GM12878 (cell line): ENCODE measurements around the gene LRP8. TPM values are rescaled to one million over a fixed set of nuclear protein-coding genes. Genes with fewer than 3 reads are reported as not detected.

Experiments used
- CREM ChIP-seq: IDR thresholded peaks from 2 replicates; pipeline ENCODE4 v1.6.1; 2014; ENCODE audit warnings: antibody characterized with exemption, low read depth
- GABPA ChIP-seq: IDR thresholded peaks from 2 replicates; pipeline ENCODE4 v1.6.1; 2014; ENCODE audit warnings: antibody characterized with exemption, low read depth, mild to moderate bottlenecking, inconsistent platforms
- KLF5 ChIP-seq: fragments of 450-650 bp; IDR thresholded peaks from 2 replicates; pipeline ENCODE4 v1.6.1; 2014; ENCODE audit warnings: mild to moderate bottlenecking; ENCODE audit not compliant: partially characterized antibody
- MXI1 ChIP-seq: fragments of 150-350 bp; IDR thresholded peaks from 2 replicates; pipeline ENCODE4 v1.6.1; 2011; ENCODE audit warnings: low read depth, mild to moderate bottlenecking, inconsistent platforms, low read length, improper control_type of control experiment
- POLR2AphosphoS5 ChIP-seq: IDR thresholded peaks from 2 replicates; pipeline ENCODE4 v1.6.1; 2011; ENCODE audit warnings: mild to moderate bottlenecking, low read length, inconsistent platforms
- SIN3A ChIP-seq: IDR thresholded peaks from 2 replicates; pipeline ENCODE4 v1.6.1; 2012; ENCODE audit warnings: low read depth, low read length, improper control_type of control experiment
- SMARCA5 ChIP-seq: fragments of 450-650 bp; IDR thresholded peaks from 2 replicates; pipeline ENCODE4 v1.6.1; 2017; ENCODE audit warnings: mild to moderate bottlenecking
- SP1 ChIP-seq: IDR thresholded peaks from one replicate; pipeline ENCODE4 v1.6.1; 2011; ENCODE audit warnings: low read depth, low read length
- TAF1 ChIP-seq: IDR thresholded peaks from 2 replicates; pipeline ENCODE4 v1.6.1; 2011; ENCODE audit warnings: mild to moderate bottlenecking, low read depth, low read length, borderline replicate concordance
- TBL1XR1 ChIP-seq: IDR thresholded peaks from 2 replicates; pipeline ENCODE4 v1.6.1; 2012; ENCODE audit warnings: low read depth, low read length, improper control_type of control experiment
- YY1 ChIP-seq: IDR thresholded peaks from 2 replicates; pipeline ENCODE4 v1.6.1; 2011; ENCODE audit warnings: low read depth, mild to moderate bottlenecking, low read length
- polyA plus RNA-seq, 11 experiments: library from polyadenylated mRNA; depleted of rRNA in 4 of 11; unstranded in 6 of 11; stranded (reverse) in 5 of 11; fragments of >200 nt; fragmentation: Nextera tagmentation in 4 of 11; fragmentation: Illumina TruSeq in 1 of 11; extraction: Ambion mirVana in 4 of 11; extraction: Trizol in 1 of 11; gene quantifications; 1 replicate in 1 of 11; 2 replicates in 10 of 11; pipeline versions ENCODE4 v1.2.1 to v1.2.3, GENCODE V29; 2011 to 2016; ENCODE audit warnings: inconsistent platforms in 2 of 11, missing spikeins in 2 of 11, low read depth in 1 of 11
- total RNA-seq, 4 experiments: library from RNA; depleted of rRNA in 3 of 4; stranded (reverse); fragments of >200 nt in 3 of 4; fragmentation: Illumina TruSeq in 1 of 4; extraction: Trizol in 1 of 4; gene quantifications; 2 replicates each; pipeline versions ENCODE4 v1.2.1 to v1.2.3, GENCODE V29; 2013 to 2021
- TF ChIP-seq, protein P1 (sequence below): IDR thresholded peaks from 2 replicates; pipeline ENCODE4 v1.6.1; 2012; ENCODE audit warnings: low read depth, low read length, improper control_type of control experiment
- TF ChIP-seq, protein P2 (sequence below): fragments of 450-650 bp; IDR thresholded peaks from 2 replicates; pipeline ENCODE4 v1.6.1; 2017; ENCODE audit warnings: antibody characterized with exemption, mild to moderate bottlenecking, moderate library complexity
- TF ChIP-seq, protein P3 (sequence below): fragments of 450-650 bp; formaldehyde crosslinking; IDR thresholded peaks from 2 replicates; pipeline ENCODE4 v1.5.0; 2022; ENCODE audit warnings: mild to moderate bottlenecking, missing genetic modification characterization
- TF ChIP-seq, protein P4 (sequence below): fragments of 450-650 bp; conservative IDR thresholded peaks from 2 replicates; pipeline ENCODE4 v1.6.1; 2017; ENCODE audit warnings: mild to moderate bottlenecking, moderate library complexity
- TF ChIP-seq, protein P5 (sequence below): fragments of 450-650 bp; IDR thresholded peaks from 2 replicates; pipeline ENCODE4 v1.6.1; 2017; ENCODE audit warnings: low read depth, mild to moderate bottlenecking, moderate library complexity

LRP8 gene
- total and polyA plus RNA-seq, 10 of the 15 experiments (the other 5 are each of a cell fraction or from before 2014, with no cell fraction given), result 2.8 to 40.5 (median 22.3) TPM

DNA sequence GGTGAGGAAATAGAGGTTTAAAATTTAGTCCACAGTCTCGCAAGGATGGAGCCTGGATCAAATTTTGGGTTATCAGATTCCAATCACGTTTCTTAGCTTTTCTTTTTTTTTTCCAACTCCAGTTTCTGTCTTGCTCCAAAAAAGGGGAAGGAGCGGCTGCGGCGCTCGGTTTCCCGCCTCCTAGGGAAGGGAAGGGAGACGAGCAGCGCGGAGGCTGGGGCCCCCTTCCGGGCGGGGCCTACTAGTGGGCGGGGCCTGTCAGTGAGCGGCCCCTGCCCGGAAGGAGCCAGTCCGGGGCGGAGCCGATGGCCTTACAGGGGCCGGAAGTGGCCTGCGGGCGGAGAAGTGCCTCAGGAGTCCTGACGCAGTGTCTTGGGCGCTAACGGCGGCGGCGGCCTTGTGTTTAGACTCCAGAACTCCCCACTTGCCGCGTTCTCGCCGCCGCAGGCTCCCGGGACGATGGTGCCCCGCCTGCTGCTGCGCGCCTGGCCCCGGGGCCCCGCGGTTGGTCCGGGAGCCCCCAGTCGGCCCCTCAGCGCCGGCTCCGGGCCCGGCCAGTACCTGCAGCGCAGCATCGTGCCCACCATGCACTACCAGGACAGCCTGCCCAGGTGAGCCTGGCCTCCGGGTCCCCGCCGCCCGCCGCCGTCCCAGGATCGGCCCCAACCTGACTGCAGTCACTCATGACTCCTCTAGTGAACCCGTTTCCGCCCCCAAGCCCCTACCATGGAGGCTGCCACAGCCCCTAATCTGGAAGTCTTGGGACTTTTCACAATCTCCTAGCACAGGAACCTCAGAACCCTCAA, 131.2 kb downstream of the LRP8 start, which contains the start of gene CPT2 (continued):
- TF ChIP-seq, protein P1, sequence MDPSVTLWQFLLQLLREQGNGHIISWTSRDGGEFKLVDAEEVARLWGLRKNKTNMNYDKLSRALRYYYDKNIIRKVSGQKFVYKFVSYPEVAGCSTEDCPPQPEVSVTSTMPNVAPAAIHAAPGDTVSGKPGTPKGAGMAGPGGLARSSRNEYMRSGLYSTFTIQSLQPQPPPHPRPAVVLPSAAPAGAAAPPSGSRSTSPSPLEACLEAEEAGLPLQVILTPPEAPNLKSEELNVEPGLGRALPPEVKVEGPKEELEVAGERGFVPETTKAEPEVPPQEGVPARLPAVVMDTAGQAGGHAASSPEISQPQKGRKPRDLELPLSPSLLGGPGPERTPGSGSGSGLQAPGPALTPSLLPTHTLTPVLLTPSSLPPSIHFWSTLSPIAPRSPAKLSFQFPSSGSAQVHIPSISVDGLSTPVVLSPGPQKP, result peak; percentile 95
- TF ChIP-seq CREM (0 out of 2 replicates have a peak, but pooled peaks have one; percentile 5), SMARCA5 (peak; percentile 89), GABPA (peak; percentile 80), MXI1 (peak; percentile 59; the same call in 1 of the 2 replicates), TBL1XR1 (no peak; the same call in 1 of the 2 replicates), POLR2AphosphoS5 (peak; percentile 95), SP1 (peak; percentile 24), YY1 (peak; percentile 50), SIN3A (peak; percentile 68; the same call in 1 of the 2 replicates), KLF5 (no peak), TAF1 (peak; percentile 90)
- TF ChIP-seq, protein P2, sequence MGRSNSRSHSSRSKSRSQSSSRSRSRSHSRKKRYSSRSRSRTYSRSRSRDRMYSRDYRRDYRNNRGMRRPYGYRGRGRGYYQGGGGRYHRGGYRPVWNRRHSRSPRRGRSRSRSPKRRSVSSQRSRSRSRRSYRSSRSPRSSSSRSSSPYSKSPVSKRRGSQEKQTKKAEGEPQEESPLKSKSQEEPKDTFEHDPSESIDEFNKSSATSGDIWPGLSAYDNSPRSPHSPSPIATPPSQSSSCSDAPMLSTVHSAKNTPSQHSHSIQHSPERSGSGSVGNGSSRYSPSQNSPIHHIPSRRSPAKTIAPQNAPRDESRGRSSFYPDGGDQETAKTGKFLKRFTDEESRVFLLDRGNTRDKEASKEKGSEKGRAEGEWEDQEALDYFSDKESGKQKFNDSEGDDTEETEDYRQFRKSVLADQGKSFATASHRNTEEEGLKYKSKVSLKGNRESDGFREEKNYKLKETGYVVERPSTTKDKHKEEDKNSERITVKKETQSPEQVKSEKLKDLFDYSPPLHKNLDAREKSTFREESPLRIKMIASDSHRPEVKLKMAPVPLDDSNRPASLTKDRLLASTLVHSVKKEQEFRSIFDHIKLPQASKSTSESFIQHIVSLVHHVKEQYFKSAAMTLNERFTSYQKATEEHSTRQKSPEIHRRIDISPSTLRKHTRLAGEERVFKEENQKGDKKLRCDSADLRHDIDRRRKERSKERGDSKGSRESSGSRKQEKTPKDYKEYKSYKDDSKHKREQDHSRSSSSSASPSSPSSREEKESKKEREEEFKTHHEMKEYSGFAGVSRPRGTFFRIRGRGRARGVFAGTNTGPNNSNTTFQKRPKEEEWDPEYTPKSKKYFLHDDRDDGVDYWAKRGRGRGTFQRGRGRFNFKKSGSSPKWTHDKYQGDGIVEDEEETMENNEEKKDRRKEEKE, result no peak
- TF ChIP-seq, protein P3, sequence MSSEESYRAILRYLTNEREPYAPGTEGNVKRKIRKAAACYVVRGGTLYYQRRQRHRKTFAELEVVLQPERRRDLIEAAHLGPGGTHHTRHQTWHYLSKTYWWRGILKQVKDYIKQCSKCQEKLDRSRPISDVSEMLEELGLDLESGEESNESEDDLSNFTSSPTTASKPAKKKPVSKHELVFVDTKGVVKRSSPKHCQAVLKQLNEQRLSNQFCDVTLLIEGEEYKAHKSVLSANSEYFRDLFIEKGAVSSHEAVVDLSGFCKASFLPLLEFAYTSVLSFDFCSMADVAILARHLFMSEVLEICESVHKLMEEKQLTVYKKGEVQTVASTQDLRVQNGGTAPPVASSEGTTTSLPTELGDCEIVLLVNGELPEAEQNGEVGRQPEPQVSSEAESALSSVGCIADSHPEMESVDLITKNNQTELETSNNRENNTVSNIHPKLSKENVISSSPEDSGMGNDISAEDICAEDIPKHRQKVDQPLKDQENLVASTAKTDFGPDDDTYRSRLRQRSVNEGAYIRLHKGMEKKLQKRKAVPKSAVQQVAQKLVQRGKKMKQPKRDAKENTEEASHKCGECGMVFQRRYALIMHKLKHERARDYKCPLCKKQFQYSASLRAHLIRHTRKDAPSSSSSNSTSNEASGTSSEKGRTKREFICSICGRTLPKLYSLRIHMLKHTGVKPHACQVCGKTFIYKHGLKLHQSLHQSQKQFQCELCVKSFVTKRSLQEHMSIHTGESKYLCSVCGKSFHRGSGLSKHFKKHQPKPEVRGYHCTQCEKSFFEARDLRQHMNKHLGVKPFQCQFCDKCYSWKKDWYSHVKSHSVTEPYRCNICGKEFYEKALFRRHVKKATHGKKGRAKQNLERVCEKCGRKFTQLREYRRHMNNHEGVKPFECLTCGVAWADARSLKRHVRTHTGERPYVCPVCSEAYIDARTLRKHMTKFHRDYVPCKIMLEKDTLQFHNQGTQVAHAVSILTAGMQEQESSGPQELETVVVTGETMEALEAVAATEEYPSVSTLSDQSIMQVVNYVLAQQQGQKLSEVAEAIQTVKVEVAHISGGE (CRISPR knock-in tag), result no peak
- TF ChIP-seq, protein P4, sequence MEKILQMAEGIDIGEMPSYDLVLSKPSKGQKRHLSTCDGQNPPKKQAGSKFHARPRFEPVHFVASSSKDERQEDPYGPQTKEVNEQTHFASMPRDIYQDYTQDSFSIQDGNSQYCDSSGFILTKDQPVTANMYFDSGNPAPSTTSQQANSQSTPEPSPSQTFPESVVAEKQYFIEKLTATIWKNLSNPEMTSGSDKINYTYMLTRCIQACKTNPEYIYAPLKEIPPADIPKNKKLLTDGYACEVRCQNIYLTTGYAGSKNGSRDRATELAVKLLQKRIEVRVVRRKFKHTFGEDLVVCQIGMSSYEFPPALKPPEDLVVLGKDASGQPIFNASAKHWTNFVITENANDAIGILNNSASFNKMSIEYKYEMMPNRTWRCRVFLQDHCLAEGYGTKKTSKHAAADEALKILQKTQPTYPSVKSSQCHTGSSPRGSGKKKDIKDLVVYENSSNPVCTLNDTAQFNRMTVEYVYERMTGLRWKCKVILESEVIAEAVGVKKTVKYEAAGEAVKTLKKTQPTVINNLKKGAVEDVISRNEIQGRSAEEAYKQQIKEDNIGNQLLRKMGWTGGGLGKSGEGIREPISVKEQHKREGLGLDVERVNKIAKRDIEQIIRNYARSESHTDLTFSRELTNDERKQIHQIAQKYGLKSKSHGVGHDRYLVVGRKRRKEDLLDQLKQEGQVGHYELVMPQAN, result peak; percentile 91
- TF ChIP-seq, protein P5, sequence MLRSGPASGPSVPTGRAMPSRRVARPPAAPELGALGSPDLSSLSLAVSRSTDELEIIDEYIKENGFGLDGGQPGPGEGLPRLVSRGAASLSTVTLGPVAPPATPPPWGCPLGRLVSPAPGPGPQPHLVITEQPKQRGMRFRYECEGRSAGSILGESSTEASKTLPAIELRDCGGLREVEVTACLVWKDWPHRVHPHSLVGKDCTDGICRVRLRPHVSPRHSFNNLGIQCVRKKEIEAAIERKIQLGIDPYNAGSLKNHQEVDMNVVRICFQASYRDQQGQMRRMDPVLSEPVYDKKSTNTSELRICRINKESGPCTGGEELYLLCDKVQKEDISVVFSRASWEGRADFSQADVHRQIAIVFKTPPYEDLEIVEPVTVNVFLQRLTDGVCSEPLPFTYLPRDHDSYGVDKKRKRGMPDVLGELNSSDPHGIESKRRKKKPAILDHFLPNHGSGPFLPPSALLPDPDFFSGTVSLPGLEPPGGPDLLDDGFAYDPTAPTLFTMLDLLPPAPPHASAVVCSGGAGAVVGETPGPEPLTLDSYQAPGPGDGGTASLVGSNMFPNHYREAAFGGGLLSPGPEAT, result peak; percentile 52; the same call in 1 of the 2 replicates
